Measurements from ENCODE around the gene GBX1.
A peak's percentile ranks its signal among the peaks of the same experiment; 100 is the strongest.

The GBX1 gene

GRCh38 chr7:151173386-151174245 lies 6.1 kb upstream of the GBX1 start:
- Histone ChIP-seq H3K4me3 (ENCODE audit: low read length) (no peak overlapping the region), H3K4me1 (ENCODE audit: low read length) (peaks cover 7% of the 10 kb centered on the region), H2AFZ (ENCODE audit: low read depth, low read length) (no peak overlapping the region), H3K36me3 (replicated peaks; ENCODE audit: low read depth, low read length) (no peaks in the 10 kb centered on the region), H4K20me1 (ENCODE audit: insufficient read depth, low read length) (peaks cover under 1% of the 10 kb centered on the region; the same call in 1 of the 2 replicates), H3K79me2 (ENCODE audit: low read length) (no peaks in the 10 kb centered on the region), H3K9ac (ENCODE audit: low read length) (no peak overlapping the region), H3K27ac (ENCODE audit: low read length) (no peak overlapping the region), H3K4me2 (ENCODE audit: low read length) (no peak overlapping the region), H3K27me3 (ENCODE audit: low read depth, low read length) (peaks cover 61% of the 10 kb centered on the region), H3K9me3 (ENCODE audit: insufficient read depth, low read length) (no peaks in the 10 kb centered on the region)
- TF ChIP-seq CTCF (IDR thresholded peaks at IDR 0.05; ENCODE audit: low read depth, low read length) = no peak
- TF ChIP-seq EZH2phosphoT487 (IDR thresholded peaks at IDR 0.05; ENCODE audit: low read depth) = no peak

- Histone ChIP-seq H3K27me3 (ENCODE audit: low read depth, low read length) (peaks cover 64% of the 10 kb centered on the region), H3K4me3 (ENCODE audit: low read length) (no peak overlapping the region), H3K27ac (ENCODE audit: low read length) (no peak overlapping the region), H3K4me1 (ENCODE audit: low read length) (peaks cover 7% of the 10 kb centered on the region), H2AFZ (ENCODE audit: low read depth, low read length) (no peak overlapping the region), H3K9ac (ENCODE audit: low read length) (no peak overlapping the region), H3K36me3 (replicated peaks; ENCODE audit: low read depth, low read length) (no peaks in the 10 kb centered on the region), H3K9me3 (ENCODE audit: insufficient read depth, low read length) (no peaks in the 10 kb centered on the region), H4K20me1 (ENCODE audit: insufficient read depth, low read length) (no peaks in the 10 kb centered on the region; the same call in 1 of the 2 replicates), H3K79me2 (ENCODE audit: low read length) (no peaks in the 10 kb centered on the region), H3K4me2 (ENCODE audit: low read length) (peak overlapping the region; percentile 27)
- TF ChIP-seq CTCF (IDR thresholded peaks at IDR 0.05; ENCODE audit: low read depth, low read length) (peak; percentile 100), EZH2phosphoT487 (IDR thresholded peaks at IDR 0.05; ENCODE audit: low read depth) (no peak)
Observed at GRCh38 chr7:151172273-151173141, 5.0 kb upstream of the GBX1 start.

GRCh38 chr7:151168787-151169162 lies 1.3 kb upstream of the GBX1 start:
- Histone ChIP-seq H3K27me3 (ENCODE audit: low read depth, low read length) (peaks cover 66% of the 10 kb centered on the region), H3K79me2 (ENCODE audit: low read length) (no peaks in the 10 kb centered on the region), H3K9ac (ENCODE audit: low read length) (no peak overlapping the region), H3K4me3 (ENCODE audit: low read length) (no peak overlapping the region), H3K9me3 (ENCODE audit: insufficient read depth, low read length) (no peaks in the 10 kb centered on the region), H3K4me1 (ENCODE audit: low read length) (peaks cover 7% of the 10 kb centered on the region), H2AFZ (ENCODE audit: low read depth, low read length) (no peak overlapping the region), H3K36me3 (replicated peaks; ENCODE audit: low read depth, low read length) (no peaks in the 10 kb centered on the region), H4K20me1 (ENCODE audit: insufficient read depth, low read length) (no peaks in the 10 kb centered on the region), H3K4me2 (ENCODE audit: low read length) (no peak overlapping the region), H3K27ac (ENCODE audit: low read length) (no peak overlapping the region)
- TF ChIP-seq EZH2phosphoT487 (IDR thresholded peaks at IDR 0.05; ENCODE audit: low read depth) (no peak), CTCF (IDR thresholded peaks at IDR 0.05; ENCODE audit: low read depth, low read length) (no peak)
